Measurements from ENCODE around the gene SLC2A11. TPM values are rescaled to one million over a fixed set of nuclear protein-coding genes. Genes with fewer than 3 reads are reported as not detected.

Gene SLC2A11
- polyA plus RNA-seq, 3 donors: 1.3 to 3.3 (median 2.5) TPM

GRCh38 chr22:23868580-23868979, 10.9 kb downstream of the SLC2A11 start:
- Mint-ChIP-seq H3K27ac (no peak overlapping the region), H3K36me3 (peaks cover 4 to 5% of the 10 kb centered on the region in 2 donors), H3K27me3 (ENCODE audit: low read depth in 3 of 3) (peaks cover 0 to 2% (median 0%) of the 10 kb centered on the region in 3 donors), H3K4me3 (no peak overlapping the region), H3K4me1 (no peaks in the 10 kb centered on the region), H3K9me3 (no peaks in the 10 kb centered on the region)
- Histone ChIP-seq H4K20me1 (ENCODE audit: insufficient read depth, low read length) (no peaks in the 10 kb centered on the region), H3K4me3 (replicated peaks in 1 of 3; ENCODE audit: low read depth in 2 of 3, low read length in 3 of 3) (no peak overlapping the region), H3K4me1 (ENCODE audit: control insufficient read depth in 1 of 2, insufficient read depth in 2 of 2, low read length in 2 of 2) (no peaks in the 10 kb centered on the region), H3K27ac (ENCODE audit: low read depth in 1 of 2, low read length in 2 of 2) (no peak overlapping the region), H3K27me3 (ENCODE audit: control insufficient read depth in 2 of 2, insufficient read depth in 2 of 2, low read length in 2 of 2) (no peaks in the 10 kb centered on the region), H3K36me3 (replicated peaks in 1 of 2; ENCODE audit: control insufficient read depth in 1 of 2, insufficient read depth in 2 of 2, low read length in 2 of 2) (no peaks in the 10 kb centered on the region), H2AFZ (ENCODE audit: insufficient read depth, low read depth, low read length, poor library complexity, severe bottlenecking) (no peak overlapping the region), H3K79me2 (ENCODE audit: insufficient read depth, low read length) (no peaks in the 10 kb centered on the region), H3K9me3 (replicated peaks in 1 of 2; ENCODE audit: control insufficient read depth in 1 of 2, insufficient read depth in 1 of 2, low read length in 2 of 2) (no peaks in the 10 kb centered on the region), H3K9ac (ENCODE audit: insufficient read depth, low read length, poor library complexity, severe bottlenecking) (no peak overlapping the region), H3K4me2 (replicated peaks; ENCODE audit: extremely low read depth, low read length, poor library complexity, severe bottlenecking) (no peak overlapping the region)
- no peak for DNase-seq
- intact Hi-C loops (cut with micrococcal nuclease): no loop called here
- 93% methylated on average over 2 of the region's 4 CpGs for WGBS (ENCODE audit: insufficient coverage)
- TF ChIP-seq, protein P1, sequence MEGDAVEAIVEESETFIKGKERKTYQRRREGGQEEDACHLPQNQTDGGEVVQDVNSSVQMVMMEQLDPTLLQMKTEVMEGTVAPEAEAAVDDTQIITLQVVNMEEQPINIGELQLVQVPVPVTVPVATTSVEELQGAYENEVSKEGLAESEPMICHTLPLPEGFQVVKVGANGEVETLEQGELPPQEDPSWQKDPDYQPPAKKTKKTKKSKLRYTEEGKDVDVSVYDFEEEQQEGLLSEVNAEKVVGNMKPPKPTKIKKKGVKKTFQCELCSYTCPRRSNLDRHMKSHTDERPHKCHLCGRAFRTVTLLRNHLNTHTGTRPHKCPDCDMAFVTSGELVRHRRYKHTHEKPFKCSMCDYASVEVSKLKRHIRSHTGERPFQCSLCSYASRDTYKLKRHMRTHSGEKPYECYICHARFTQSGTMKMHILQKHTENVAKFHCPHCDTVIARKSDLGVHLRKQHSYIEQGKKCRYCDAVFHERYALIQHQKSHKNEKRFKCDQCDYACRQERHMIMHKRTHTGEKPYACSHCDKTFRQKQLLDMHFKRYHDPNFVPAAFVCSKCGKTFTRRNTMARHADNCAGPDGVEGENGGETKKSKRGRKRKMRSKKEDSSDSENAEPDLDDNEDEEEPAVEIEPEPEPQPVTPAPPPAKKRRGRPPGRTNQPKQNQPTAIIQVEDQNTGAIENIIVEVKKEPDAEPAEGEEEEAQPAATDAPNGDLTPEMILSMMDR (IDR thresholded peaks at IDR 0.05): no peak

- intact Hi-C loops (cut with micrococcal nuclease): no loop called here
- TF ChIP-seq, protein P1 (IDR thresholded peaks at IDR 0.05): no peak
- DNase-seq: no peak
- Histone ChIP-seq H3K9ac (ENCODE audit: insufficient read depth, low read length, poor library complexity, severe bottlenecking) (no peak overlapping the region), H3K4me2 (replicated peaks; ENCODE audit: extremely low read depth, low read length, poor library complexity, severe bottlenecking) (no peak overlapping the region), H4K20me1 (ENCODE audit: insufficient read depth, low read length) (no peaks in the 10 kb centered on the region), H3K79me2 (ENCODE audit: insufficient read depth, low read length) (no peaks in the 10 kb centered on the region), H3K9me3 (replicated peaks in 1 of 2; ENCODE audit: control insufficient read depth in 1 of 2, insufficient read depth in 1 of 2, low read length in 2 of 2) (no peaks in the 10 kb centered on the region), H3K27ac (ENCODE audit: low read depth in 1 of 2, low read length in 2 of 2) (no peak overlapping the region), H3K4me3 (replicated peaks in 1 of 3; ENCODE audit: low read depth in 2 of 3, low read length in 3 of 3) (no peak overlapping the region), H3K27me3 (ENCODE audit: control insufficient read depth in 2 of 2, insufficient read depth in 2 of 2, low read length in 2 of 2) (no peaks in the 10 kb centered on the region), H2AFZ (ENCODE audit: insufficient read depth, low read depth, low read length, poor library complexity, severe bottlenecking) (no peak overlapping the region), H3K36me3 (replicated peaks in 1 of 2; ENCODE audit: control insufficient read depth in 1 of 2, insufficient read depth in 2 of 2, low read length in 2 of 2) (no peaks in the 10 kb centered on the region), H3K4me1 (ENCODE audit: control insufficient read depth in 1 of 2, insufficient read depth in 2 of 2, low read length in 2 of 2) (no peaks in the 10 kb centered on the region)
- H3K4me3 Mint-ChIP-seq: no peak overlapping the region
- WGBS (ENCODE audit: insufficient coverage): 67% methylated on average over 1 of the region's 4 CpGs
- no peak overlapping the region for H3K27ac Mint-ChIP-seq
- H3K4me1 Mint-ChIP-seq: no peaks in the 10 kb centered on the region
- H3K9me3 Mint-ChIP-seq: no peaks in the 10 kb centered on the region
- H3K36me3 Mint-ChIP-seq: no peaks in the 10 kb centered on the region
- H3K27me3 Mint-ChIP-seq (ENCODE audit: low read depth in 3 of 3): peaks cover 0 to 2% (median 1%) of the 10 kb centered on the region in 3 donors
These were observed 17.2 kb downstream of the SLC2A11 start for GRCh38 chr22:23874871-23875270.

All from CD14-positive monocyte (primary cell).